Gastrocnemius medialis (tissue), 4 donors: Measurements from ENCODE around the gene SIGLEC5. TPM values are rescaled to one million over a fixed set of nuclear protein-coding genes. Genes with fewer than 3 reads are reported as not detected.

Source experiments
- ATAC-seq, 2 donors: fragments of 150-250 bp; one replicate each; pipeline ENCODE4 v1.9.1; 2016
- DNase-seq, 2 donors: peaks; one replicate each; pipeline ENCODE4 v3.0.0-alpha.2; 2019
- H3K27ac ChIP-seq, 4 donors: fragments of 200-600 bp; sonication (generic); 1 replicate in 1 of 4; 2 replicates in 3 of 4; pipeline ENCODE4 v1.5.1; 2016 to 2018; ENCODE audit warnings: mild to moderate bottlenecking in 2 of 4, moderate library complexity in 1 of 4
- H3K27me3 ChIP-seq, 3 donors: fragments of 200-600 bp; sonication (generic) in 2 of 3; 1 replicate in 1 of 3; 2 replicates in 2 of 3; pipeline versions ENCODE4 v1.5.1 to v1.6.0; 2016 to 2019; ENCODE audit warnings: mild to moderate bottlenecking in 1 of 3, moderate library complexity in 1 of 3
- H3K36me3 ChIP-seq, 2 donors: fragments of 200-600 bp; sonication (generic) in 1 of 2; one replicate each; pipeline ENCODE4 v1.5.1; 2017 to 2018
- H3K4me1 ChIP-seq, 2 donors: fragments of 200-600 bp; sonication (generic) in 1 of 2; one replicate each; pipeline ENCODE4 v1.5.1; 2016 to 2017; ENCODE audit warnings: mild to moderate bottlenecking in 2 of 2
- H3K4me3 ChIP-seq, 4 donors: fragments of 200-600 bp; sonication (generic) in 3 of 4; 1 replicate in 1 of 4; 2 replicates in 3 of 4; pipeline ENCODE4 v1.5.1; 2016 to 2019; ENCODE audit warnings: mild to moderate bottlenecking in 2 of 4
- H3K9me3 ChIP-seq, 3 donors: fragments of 200-600 bp; sonication (generic) in 2 of 3; 1 replicate in 1 of 3; 2 replicates in 2 of 3; pipeline ENCODE4 v1.5.1; 2016 to 2019
- CTCF ChIP-seq, 5 experiments: fragments of 450-650 bp in 3 of 5; fragments of 200-600 bp in 2 of 5; sonication (generic) in 2 of 5; IDR thresholded peaks in 4 of 5; conservative IDR thresholded peaks in 1 of 5; 1 replicate in 4 of 5; 2 replicates in 1 of 5; pipeline ENCODE4 v1.5.1; 2016 to 2019; ENCODE audit warnings: antibody characterized with exemption in 5 of 5, mild to moderate bottlenecking in 3 of 5, moderate library complexity in 3 of 5
- POLR2A ChIP-seq, 2 donors: fragments of 450-650 bp; IDR thresholded peaks; one replicate each; pipeline ENCODE4 v1.6.1; 2017; ENCODE audit warnings: antibody characterized with exemption in 2 of 2, mild to moderate bottlenecking in 2 of 2, moderate library complexity in 2 of 2
- in situ Hi-C, 4 donors: fragments of 200-750 bp; cut with MboI; loops; one replicate each; pipeline versions ENCODE4 v1.15.0 to v1.8.0; 2017; ENCODE audit warnings: low sequenced_read_pairs in 4 of 4
- intact Hi-C: fragments of 100-400 bp; cut with DNase I; formaldehyde crosslinking; loops from one replicate; pipeline ENCODE4 v1.15.1; 2023; ENCODE audit warnings: low total_unique reads
- total RNA-seq, 4 donors: library from RNA; depleted of rRNA; stranded (reverse); fragments of >200 nt; gene quantifications; one replicate each; pipeline versions ENCODE4 v1.1.0 to v1.2.3, GENCODE V29; 2016

Gene SIGLEC5
- total RNA-seq, 4 donors from 2014 or later = 0.18 to 1.0 TPM; not detected in 2

GRCh38 chr19:51664997-51665396 lies 34.8 kb upstream of the SIGLEC5 start:
- H3K9me3 ChIP-seq = no peaks in the 10 kb centered on the region
- intact Hi-C loops = loop anchor here (10.0 kb wide), 1 partner anchor 110 kb away; no protein-coding TSS in a partner anchor
- ATAC-seq = no peak
- no peak overlapping the region for H3K4me3 ChIP-seq
- H3K27me3 ChIP-seq = peaks cover 0 to 7% (median 0%) of the 10 kb centered on the region in 3 donors
- no peak for TF ChIP-seq CTCF (IDR thresholded peaks at IDR 0.05 in 4 of 5, conservative IDR thresholded peaks at IDR 0.05 in 1 of 5)
- TF ChIP-seq POLR2A (IDR thresholded peaks at IDR 0.05) = no peak
- H3K4me1 ChIP-seq = no peaks in the 10 kb centered on the region
- no peaks in the 10 kb centered on the region for H3K36me3 ChIP-seq
- DNase-seq = no peak
- in situ Hi-C loops = loop anchor here in 3 of 4 donors (10.0 to 25.0 kb wide), 3 partner anchors 60 to 203 kb away; partner anchors contain the start of genes SIGLEC8 (in 2 of the 3) and CEACAM18 (in 1 of the 3)
- H3K27ac ChIP-seq = no peak overlapping the region

GRCh38 chr19:51664131-51664530 lies 33.9 kb upstream of the SIGLEC5 start:
- ATAC-seq (no peak), DNase-seq (no peak)
- no peaks in the 10 kb centered on the region for H3K9me3 ChIP-seq
- in situ Hi-C loops = loop anchor here in 3 of 4 donors (10.0 to 25.0 kb wide), 3 partner anchors 59 to 202 kb away; partner anchors contain the start of genes SIGLEC8 (in 2 of the 3) and CEACAM18 (in 1 of the 3)
- intact Hi-C loops = loop anchor here (10.0 kb wide), 1 partner anchor 111 kb away; no protein-coding TSS in a partner anchor
- no peaks in the 10 kb centered on the region for H3K4me1 ChIP-seq
- H3K27ac ChIP-seq = no peak overlapping the region
- H3K36me3 ChIP-seq = no peaks in the 10 kb centered on the region
- no peak overlapping the region for H3K4me3 ChIP-seq
- TF ChIP-seq CTCF (IDR thresholded peaks at IDR 0.05 in 4 of 5, conservative IDR thresholded peaks at IDR 0.05 in 1 of 5) (no peak), POLR2A (IDR thresholded peaks at IDR 0.05) (no peak)
- H3K27me3 ChIP-seq = peaks cover 0 to 7% (median 0%) of the 10 kb centered on the region in 3 donors

- no peaks in the 10 kb centered on the region for H3K9me3 ChIP-seq
- H3K36me3 ChIP-seq = no peaks in the 10 kb centered on the region
- in situ Hi-C loops = loop anchor here in 3 of 4 donors (10.0 to 25.0 kb wide), 3 partner anchors 59 to 201 kb away; partner anchors contain the start of genes SIGLEC8 (in 2 of the 3) and CEACAM18 (in 1 of the 3)
- no peak for DNase-seq
- H3K27ac ChIP-seq = no peak overlapping the region
- TF ChIP-seq CTCF (IDR thresholded peaks at IDR 0.05 in 4 of 5, conservative IDR thresholded peaks at IDR 0.05 in 1 of 5) (no peak), POLR2A (IDR thresholded peaks at IDR 0.05) (no peak)
- intact Hi-C loops = loop anchor here (10.0 kb wide), 1 partner anchor 111 kb away; no protein-coding TSS in a partner anchor
- no peak overlapping the region for H3K4me3 ChIP-seq
- no peaks in the 10 kb centered on the region for H3K4me1 ChIP-seq
- no peak for ATAC-seq
- H3K27me3 ChIP-seq = peaks cover 0 to 7% (median 0%) of the 10 kb centered on the region in 3 donors
Measured at GRCh38 chr19:51663650-51664049, 33.4 kb upstream of the SIGLEC5 start.

DNA sequence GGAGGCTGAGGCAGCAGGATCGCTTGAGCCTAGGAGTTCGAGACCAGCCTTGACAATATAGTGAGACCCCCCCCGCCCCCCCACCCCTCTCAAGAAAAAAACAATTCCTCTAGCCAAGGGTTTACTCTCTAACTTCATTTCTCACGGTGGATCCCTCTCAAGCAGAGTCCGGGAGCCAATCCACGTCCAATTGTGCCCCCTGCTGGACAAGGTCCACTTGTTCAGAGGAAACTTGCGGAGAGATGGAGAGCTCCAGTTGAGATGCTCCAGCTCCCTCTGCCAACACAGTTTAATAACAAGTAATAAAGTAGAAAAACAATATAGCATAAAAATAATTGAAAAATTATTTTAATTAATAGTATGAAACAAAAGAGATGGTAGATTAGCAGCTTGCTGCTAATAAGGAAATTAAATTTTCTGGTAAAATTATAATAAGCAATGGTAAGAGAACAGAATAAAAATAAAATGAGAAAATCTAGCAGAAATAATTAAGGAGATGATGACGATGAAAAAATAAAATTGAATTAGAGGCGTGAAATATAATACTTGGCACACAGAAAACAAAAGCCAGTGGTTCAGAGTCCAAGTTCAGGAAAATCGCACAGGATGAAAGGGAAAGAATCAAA lies 30.9 kb upstream of the SIGLEC5 start:
- in situ Hi-C loops (loop anchor here in 3 of 4 donors (10.0 to 25.0 kb wide), 3 partner anchors 56 to 199 kb away; partner anchors contain the start of genes SIGLEC8 (in 2 of the 3) and CEACAM18 (in 1 of the 3)), intact Hi-C loops (loop anchor here (10.0 kb wide), 1 partner anchor 114 kb away; no protein-coding TSS in a partner anchor)
- no peaks in the 10 kb centered on the region for H3K36me3 ChIP-seq
- H3K4me1 ChIP-seq = no peaks in the 10 kb centered on the region
- ATAC-seq = no peak
- H3K27me3 ChIP-seq = peaks cover 0 to 7% (median 0%) of the 10 kb centered on the region in 3 donors
- TF ChIP-seq POLR2A (IDR thresholded peaks at IDR 0.05) (no peak), CTCF (IDR thresholded peaks at IDR 0.05 in 4 of 5, conservative IDR thresholded peaks at IDR 0.05 in 1 of 5) (peak in 3 of 5 experiments; percentile 14 to 44 (median 23))
- H3K4me3 ChIP-seq = no peak overlapping the region
- DNase-seq = no peak
- no peaks in the 10 kb centered on the region for H3K9me3 ChIP-seq
- no peak overlapping the region for H3K27ac ChIP-seq
